ES-I3 (cell line): ENCODE data around the gene PTGDS.
A peak's percentile ranks its signal among the peaks of the same experiment; 100 is the strongest.

Source experiments
- H3K36me3 ChIP-seq: 2 replicates; pipeline ENCODE4 v1.6.1; 2013; ENCODE audit warnings: mild to moderate bottlenecking, low read length, control low read depth, moderate library complexity; ENCODE audit not compliant: insufficient read depth
- H3K4me1 ChIP-seq: 2 replicates; pipeline ENCODE4 v1.6.1; 2013; ENCODE audit warnings: mild to moderate bottlenecking, control low read depth, low read length; ENCODE audit not compliant: insufficient read depth
- H3K9ac ChIP-seq: 2 replicates; pipeline ENCODE4 v1.6.1; 2013; ENCODE audit warnings: low read depth, mild to moderate bottlenecking, low read length, moderate library complexity
- H3K9me3 ChIP-seq: 2 replicates; pipeline ENCODE4 v1.6.1; 2013; ENCODE audit warnings: mild to moderate bottlenecking, low read length, moderate library complexity; ENCODE audit not compliant: control insufficient read depth, insufficient read depth

The PTGDS gene

DNA sequence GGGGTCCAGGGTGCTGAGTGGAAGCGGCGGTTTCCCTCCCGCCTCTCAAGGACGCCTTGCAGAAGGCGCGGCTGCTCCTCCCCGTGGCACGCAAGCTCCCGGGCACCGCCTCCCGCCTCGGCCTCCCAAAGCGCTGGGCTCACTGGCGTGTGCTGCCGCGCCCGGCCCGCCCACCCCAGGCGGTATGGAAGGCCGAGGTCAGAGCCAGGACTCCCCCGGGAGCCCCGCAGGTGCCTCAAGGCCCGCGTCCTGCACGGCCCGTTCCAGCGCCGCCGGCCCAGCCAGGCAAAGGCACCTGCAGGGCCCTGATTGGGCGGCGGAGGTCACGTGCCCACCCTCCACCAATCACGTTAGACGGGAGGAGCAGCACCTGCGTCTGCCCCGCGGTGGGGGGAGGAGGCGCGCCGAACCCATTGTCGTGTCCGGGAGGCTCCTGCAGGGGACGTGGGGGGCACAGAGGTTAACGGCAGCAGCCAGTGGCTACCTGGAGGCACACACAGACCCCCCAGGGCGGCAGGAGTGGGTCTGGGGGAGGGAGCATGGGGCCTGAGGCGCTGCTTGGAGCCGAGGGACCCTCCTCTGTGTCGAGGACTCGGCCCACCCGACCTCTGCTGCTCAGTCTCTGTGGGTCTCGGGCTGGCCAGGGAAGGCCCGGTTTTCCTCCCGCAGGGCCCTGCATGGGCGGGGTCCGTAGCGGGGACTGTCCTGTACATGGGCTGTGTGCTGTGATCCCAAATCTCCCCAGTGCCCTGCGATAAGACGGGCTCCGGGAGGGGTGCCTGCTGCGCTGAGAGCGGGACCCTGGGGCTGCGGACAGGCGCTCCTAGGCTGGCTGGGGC is 27.3 kb upstream of the PTGDS start:
- H3K9me3 ChIP-seq: no peaks in the 10 kb centered on the region
- no peaks in the 10 kb centered on the region for H3K36me3 ChIP-seq
- H3K4me1 ChIP-seq: peaks cover 2% of the 10 kb centered on the region; the same call in 1 of the 2 replicates
- peak overlapping the region; percentile 56 for H3K9ac ChIP-seq

GRCh38 chr9:136950656-136951276 is 26.5 kb upstream of the PTGDS start:
- no peaks in the 10 kb centered on the region for H3K4me1 ChIP-seq
- H3K9me3 ChIP-seq: no peaks in the 10 kb centered on the region
- H3K9ac ChIP-seq: peak overlapping the region; percentile 56
- no peaks in the 10 kb centered on the region for H3K36me3 ChIP-seq

DNA sequence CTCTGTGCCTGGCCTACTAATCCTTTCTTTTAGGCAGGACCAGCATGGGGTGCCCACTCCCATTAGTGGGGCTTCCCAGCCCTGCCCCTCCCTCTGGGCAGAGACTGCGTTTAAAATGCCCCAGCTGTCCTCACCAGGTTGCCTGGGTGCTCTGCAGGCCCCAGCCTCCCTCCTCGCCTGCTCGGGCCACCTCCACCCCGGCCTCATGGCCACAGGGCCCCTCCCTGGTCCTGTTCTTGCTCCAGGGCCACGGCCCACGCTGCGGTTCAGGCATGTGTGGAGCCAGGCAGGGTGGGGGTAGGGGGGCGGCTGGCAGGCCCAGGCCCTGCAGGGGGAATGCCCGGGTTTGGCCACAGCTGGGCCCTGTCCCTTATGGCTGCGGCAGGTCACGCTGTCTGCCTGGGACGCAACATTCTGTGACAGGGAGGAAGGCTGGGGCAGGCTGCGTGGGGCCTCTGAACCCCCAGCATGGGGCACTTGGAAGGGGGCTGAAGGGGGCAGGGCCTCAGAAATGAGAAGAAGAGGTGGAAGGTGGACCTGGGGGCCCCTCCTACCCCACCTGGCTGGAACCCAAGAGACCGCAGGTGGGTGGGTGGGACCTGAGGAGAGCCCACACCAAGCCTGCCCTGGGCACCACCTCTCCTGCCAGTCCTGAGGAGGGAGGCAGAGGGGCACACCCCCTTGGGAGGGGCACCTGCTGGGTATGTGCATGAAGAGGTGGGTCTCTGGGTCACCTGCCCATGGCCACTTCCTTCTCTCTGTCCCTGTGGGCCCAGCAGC is 25.6 kb upstream of the PTGDS start, which contains the start of gene LCN12:
Gene LCN12, plus strand, starts transcription at position 733 of the 780 bp plus-strand sequence. CDS start 55 bp downstream, outside the sequence.
- Histone ChIP-seq H3K4me1 (no peaks in the 10 kb centered on the region), H3K36me3 (no peaks in the 10 kb centered on the region), H3K9ac (no peak within 1 kb of the TSS), H3K9me3 (no peaks in the 10 kb centered on the region)

DNA sequence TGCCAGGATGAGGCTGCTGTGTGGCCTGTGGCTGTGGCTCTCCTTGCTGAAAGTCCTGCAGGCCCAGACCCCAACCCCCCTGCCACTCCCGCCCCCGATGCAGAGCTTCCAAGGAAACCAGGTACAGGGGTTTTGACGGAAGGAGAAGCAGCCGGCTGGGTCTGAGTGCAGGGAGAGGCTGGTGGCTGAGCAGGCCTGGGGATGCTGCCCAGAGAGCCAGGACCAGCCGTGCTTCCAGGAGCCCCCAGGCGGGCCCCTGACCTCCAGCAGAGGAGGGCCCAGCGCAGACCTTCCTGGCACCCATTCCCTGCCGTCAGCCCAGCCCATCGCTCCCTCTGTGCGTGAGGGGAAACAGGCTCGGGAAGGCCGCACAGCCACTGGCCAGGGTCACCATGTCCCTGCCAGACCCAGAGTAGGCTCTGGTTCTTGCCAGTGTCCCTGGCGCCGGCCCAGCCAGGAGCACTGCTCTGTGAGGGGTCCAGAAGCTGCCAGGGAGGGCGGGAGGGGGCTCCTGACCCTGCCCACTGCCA is 24.9 kb upstream of the PTGDS start:
- Histone ChIP-seq H3K9ac (no peak overlapping the region), H3K36me3 (no peaks in the 10 kb centered on the region), H3K9me3 (no peaks in the 10 kb centered on the region), H3K4me1 (no peaks in the 10 kb centered on the region)

DNA sequence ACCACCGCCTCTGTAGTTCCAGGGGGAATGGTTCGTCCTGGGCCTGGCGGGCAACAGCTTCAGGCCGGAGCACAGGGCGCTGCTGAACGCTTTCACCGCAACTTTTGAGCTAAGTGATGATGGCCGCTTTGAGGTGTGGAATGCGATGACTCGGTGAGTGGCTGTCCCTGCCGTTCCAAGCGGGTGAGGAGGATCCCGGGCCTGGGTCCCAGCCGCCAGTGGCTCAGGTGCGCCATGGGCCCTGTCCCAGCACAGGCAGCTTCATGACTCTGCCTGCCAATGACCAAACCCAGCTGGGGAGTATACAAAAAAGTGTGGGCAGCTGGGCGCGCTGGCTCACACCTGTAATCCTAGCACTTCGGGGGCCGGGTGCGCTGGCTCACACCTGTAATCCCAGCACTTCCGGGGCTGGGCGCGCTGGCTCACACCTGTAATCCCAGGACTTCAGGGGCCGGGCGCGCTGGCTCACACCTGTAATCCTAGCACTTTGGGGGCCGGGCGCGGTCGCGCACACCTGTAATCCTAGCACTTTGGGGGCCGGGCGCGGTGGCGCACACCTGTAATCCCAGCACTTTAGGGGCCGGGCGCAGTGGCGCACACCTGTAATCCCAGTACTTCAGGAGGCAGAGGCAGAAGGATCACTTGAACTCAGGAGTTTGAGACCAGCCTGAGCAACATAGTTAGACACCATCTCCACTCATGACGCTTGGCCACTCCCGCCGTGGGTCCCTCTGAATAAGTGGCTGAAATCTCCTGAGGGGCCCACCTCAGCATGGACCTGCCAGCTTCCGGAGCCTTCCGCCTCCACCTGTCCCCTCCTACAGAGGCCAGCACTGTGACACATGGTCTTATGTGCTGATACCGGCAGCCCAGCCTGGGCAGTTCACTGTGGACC is 24.2 kb upstream of the PTGDS start:
- Histone ChIP-seq H3K36me3 (no peaks in the 10 kb centered on the region), H3K9me3 (no peaks in the 10 kb centered on the region), H3K9ac (no peak overlapping the region), H3K4me1 (no peaks in the 10 kb centered on the region)

DNA sequence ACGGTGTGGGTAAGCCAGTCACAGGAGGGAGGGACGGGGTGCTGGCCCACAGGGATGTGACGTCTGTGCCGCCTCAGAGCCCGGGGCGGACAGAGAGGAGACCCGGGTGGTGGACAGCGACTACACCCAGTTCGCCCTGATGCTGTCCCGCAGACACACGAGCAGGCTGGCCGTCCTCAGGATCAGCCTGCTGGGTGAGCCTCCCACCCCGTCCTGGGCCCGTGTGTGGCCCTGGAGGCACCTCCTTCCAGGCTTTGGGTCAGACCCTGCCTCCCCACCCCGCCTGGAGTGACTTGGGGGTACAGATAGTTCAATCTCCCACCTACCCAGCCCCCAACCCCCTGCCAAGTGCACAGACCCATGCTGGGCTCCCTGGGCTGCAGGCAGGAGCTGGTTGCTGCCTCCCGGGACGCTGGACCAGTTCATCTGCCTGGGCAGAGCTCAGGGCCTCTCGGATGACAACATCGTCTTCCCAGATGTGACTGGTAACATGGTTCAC is 23.5 kb upstream of the PTGDS start:
- H3K4me1 ChIP-seq: no peaks in the 10 kb centered on the region
- H3K9me3 ChIP-seq: no peaks in the 10 kb centered on the region
- no peak overlapping the region for H3K9ac ChIP-seq
- H3K36me3 ChIP-seq: no peaks in the 10 kb centered on the region

DNA sequence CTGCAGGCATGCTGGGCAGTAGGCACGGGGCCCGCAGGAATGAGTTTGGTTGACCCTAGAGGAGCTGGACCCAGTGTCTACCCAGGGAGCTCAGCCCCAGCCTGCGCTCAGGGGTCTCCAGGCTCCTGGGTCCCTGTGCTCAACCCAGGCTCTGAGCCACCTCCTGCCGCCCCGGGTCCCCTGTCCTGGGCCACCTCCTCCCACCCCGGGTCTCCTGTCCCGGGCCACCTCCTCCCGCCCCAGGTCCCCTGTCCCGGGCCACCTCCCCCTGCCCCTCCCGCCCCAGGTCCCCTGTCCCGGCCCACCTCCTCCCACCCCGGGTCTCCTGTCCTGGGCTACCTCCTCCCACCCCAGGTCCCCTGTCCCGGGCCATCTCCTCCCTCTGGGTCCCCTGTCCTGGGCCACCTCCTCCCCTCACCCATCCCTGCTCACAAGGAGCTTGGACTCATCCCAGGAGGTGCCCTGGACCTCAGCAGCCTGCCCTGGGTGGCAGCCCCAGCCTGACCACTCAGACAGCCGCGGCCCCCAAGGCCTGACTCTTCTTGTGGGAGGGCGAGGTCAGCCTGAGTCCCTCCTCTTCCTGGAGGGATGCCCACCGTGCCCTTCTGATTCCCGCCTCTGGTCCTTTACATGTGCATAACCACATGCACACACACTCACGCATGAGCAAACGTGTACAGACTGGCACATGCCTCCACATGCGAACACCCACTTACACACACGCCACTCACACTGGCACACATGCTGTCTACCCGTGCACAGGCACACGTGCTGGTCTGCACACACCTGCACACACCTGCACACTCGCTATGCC is 22.8 kb upstream of the PTGDS start:
- Histone ChIP-seq H3K4me1 (no peaks in the 10 kb centered on the region), H3K36me3 (no peaks in the 10 kb centered on the region), H3K9me3 (no peaks in the 10 kb centered on the region), H3K9ac (no peak overlapping the region)

GRCh38 chr9:136955202-136955942 is 21.9 kb upstream of the PTGDS start:
- no peaks in the 10 kb centered on the region for H3K36me3 ChIP-seq
- no peaks in the 10 kb centered on the region for H3K4me1 ChIP-seq
- H3K9me3 ChIP-seq: no peaks in the 10 kb centered on the region
- no peak overlapping the region for H3K9ac ChIP-seq

DNA sequence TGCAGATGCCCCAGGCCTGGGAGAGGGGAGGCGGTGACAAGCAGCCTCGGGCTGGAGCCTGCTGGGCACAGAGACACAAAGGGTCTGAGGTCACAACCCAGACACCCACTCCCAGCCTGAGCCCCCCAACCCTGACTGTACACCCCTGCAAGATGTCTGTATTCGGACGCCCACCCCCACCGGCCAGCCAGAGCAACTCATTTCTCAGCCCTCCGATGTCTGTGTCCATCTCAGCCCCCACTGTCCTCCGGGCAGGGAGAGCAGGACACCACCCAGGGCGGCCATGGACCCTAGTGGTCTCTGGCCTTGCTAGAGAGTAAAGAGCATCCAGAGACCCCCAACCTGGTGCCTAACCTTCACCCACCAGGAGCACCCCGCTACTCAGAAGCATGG is 21.4 kb upstream of the PTGDS start:
- no peaks in the 10 kb centered on the region for H3K4me1 ChIP-seq
- no peaks in the 10 kb centered on the region for H3K36me3 ChIP-seq
- no peaks in the 10 kb centered on the region for H3K9me3 ChIP-seq
- H3K9ac ChIP-seq: no peak overlapping the region

- Histone ChIP-seq H3K9me3 (no peaks in the 10 kb centered on the region), H3K4me1 (no peaks in the 10 kb centered on the region), H3K36me3 (no peaks in the 10 kb centered on the region)
These were observed 20.7 kb upstream of the PTGDS start for GRCh38 chr9:136956604-136957003.

DNA sequence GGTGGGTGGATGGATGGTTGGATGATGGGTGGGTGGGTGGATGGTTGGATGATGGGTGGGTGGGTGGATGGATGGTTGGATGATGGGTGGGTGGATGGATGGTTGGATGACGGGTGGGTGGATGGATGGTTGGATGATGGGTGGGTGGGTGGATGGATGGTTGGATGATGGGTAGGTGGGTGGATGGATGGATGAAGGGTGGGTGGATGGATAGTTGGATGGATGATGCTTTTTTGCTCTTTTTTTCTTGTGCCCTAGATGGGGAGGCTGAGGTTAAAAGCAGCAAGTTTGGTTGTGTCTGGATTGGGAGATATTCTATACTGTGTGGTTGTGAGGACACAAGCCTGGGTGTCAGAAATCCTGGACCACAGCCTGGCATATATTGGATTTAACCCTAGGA is 19.8 kb upstream of the PTGDS start:
- Histone ChIP-seq H3K4me1 (no peaks in the 10 kb centered on the region), H3K9me3 (no peaks in the 10 kb centered on the region), H3K9ac (no peak overlapping the region), H3K36me3 (no peaks in the 10 kb centered on the region)

More at GRCh38 chr9:136956604-136957003, 20.7 kb upstream of the PTGDS start:
- H3K9ac ChIP-seq: no peak overlapping the region

GRCh38 chr9:136957901-136958300 is 19.4 kb upstream of the PTGDS start:
- no peaks in the 10 kb centered on the region for H3K4me1 ChIP-seq
- H3K36me3 ChIP-seq: no peaks in the 10 kb centered on the region
- H3K9me3 ChIP-seq: no peaks in the 10 kb centered on the region
- no peak overlapping the region for H3K9ac ChIP-seq
